Activated CD8-positive, alpha-beta memory T cell treated with anti-CD3 and anti-CD28 coated beads for 1 hour (primary cell): ENCODE data around the gene PODXL.

Source experiments
- DNase-seq, 2 donors: peaks; one replicate each; pipeline ENCODE4 v3.0.0-alpha.2; 2020; ENCODE audit warnings: low read depth in 1 of 2; ENCODE audit errors: extremely low read depth in 1 of 2

The PODXL gene

DNA sequence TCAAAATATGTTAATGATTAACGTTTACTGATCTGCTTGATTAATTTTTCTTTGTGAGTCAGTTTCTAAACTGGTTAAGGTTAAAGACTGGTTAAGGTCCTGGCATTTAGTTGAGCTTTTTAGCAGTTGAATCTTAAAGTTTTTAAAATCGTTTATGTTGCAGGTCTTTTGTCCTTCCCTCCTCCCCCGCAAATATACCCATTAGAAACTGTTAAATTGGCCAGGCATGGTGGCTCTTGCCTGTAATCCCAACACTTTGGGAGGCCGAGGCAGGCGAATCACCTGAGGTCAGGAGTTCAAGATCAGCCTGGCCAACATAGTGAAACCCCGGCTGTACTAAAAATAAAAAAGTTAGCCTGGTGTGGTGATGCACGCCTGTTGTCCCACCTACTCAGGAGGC lies 100.9 kb downstream of the PODXL start:
- no peak for DNase-seq

DNA sequence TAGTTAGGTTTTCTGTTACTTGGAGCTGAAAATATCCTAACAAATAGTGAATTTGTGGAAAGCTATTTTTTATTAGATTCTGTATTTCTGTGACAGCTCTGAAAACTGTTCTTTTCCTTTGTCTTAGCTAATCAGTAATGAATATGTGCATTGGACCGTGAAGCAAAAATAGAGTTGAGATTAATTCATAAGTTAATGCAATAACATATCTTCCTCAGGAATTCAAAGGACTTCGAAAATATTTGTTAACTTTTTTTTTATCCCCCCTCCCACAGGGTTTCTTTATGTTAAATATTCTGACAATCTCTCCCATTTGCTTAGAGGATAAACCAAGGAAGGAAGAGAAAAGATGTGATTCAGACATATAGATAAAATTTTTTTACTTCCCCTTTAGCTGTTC lies 101.4 kb downstream of the PODXL start:
- DNase-seq: no peak

DNA sequence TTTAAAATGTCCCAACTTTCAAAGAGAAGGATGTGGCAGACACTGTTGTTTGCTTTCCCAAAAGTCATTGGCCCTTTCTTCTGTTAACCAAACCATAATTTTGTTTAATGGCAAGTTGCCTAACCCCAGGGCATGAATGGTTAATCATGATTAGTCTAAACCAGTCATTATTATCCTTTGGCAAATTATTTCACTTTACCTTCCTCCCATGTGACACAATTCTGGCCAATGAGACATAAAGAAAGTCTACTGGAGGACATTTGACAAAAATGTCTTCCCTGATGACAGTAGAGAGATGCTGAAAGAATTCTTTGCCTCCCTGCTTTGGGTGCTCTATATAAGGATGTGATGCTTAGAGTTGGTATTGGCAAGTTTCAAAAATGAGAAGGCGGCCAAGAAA lies 101.9 kb downstream of the PODXL start:
- no peak for DNase-seq
